WTC11 (cell line): Measurements from ENCODE around the gene MPEG1. TPM values are rescaled to one million over a fixed set of nuclear protein-coding genes. Genes with fewer than 3 reads are reported as not detected.

ENCODE experiments used
- ATAC-seq: fragments of 200-7000 bp; cut with Tn5 transposase; 2 replicates; pipeline ENCODE4 v1.10.0; 2021; ENCODE audit warnings: mild to moderate bottlenecking, moderate library complexity
- CTCF ChIA-PET: fragments of 300-600 bp; sonication (Branson Sonifier 250); formaldehyde crosslinking; loops from one replicate; lab custom pipeline; 2021; ENCODE audit warnings: antibody characterized with exemption; lab: Charles Lee
- POLR2A ChIA-PET: fragments of 350-600 bp; sonication (Branson Sonifier 250); formaldehyde crosslinking; loops from one replicate; lab custom pipeline; 2021; ENCODE audit warnings: antibody characterized with exemption; lab: Charles Lee
- DNase-seq: peaks from one replicate; pipeline ENCODE4 v3.0.0; 2021; ENCODE audit warnings: low spot score
- H3K27ac Mint-ChIP-seq: 2 replicates; pipeline ENCODE4 v1.8.0; 2021; ENCODE audit warnings: mixed read lengths
- H3K27me3 Mint-ChIP-seq: 2 replicates; pipeline ENCODE4 v1.8.0; 2021; ENCODE audit warnings: low read depth, mild to moderate bottlenecking, moderate library complexity, mixed read lengths
- H3K36me3 Mint-ChIP-seq: 2 replicates; pipeline ENCODE4 v1.8.0; 2021; ENCODE audit warnings: mixed read lengths
- H3K4me1 Mint-ChIP-seq: 2 replicates; pipeline ENCODE4 v1.8.0; 2022; ENCODE audit warnings: mixed read lengths
- H3K4me3 Mint-ChIP-seq: 2 replicates; pipeline ENCODE4 v1.8.0; 2021; ENCODE audit warnings: mild to moderate bottlenecking, moderate library complexity, mixed read lengths
- H3K9me3 Mint-ChIP-seq: 2 replicates; pipeline ENCODE4 v1.8.0; 2021; ENCODE audit warnings: mixed read lengths
- AFF4 ChIP-seq: sonication (generic); formaldehyde crosslinking; IDR thresholded peaks from 2 replicates; pipeline ENCODE4 v1.8.1; 2023; ENCODE audit warnings: mild to moderate bottlenecking, missing genetic modification reagents, borderline replicate concordance
- CDX4 ChIP-seq: fragments of 250-450 bp; sonication (Bioruptor Pico); IDR thresholded peaks from 2 replicates; pipeline ENCODE4 v1.9.0; 2021; ENCODE audit warnings: moderate library complexity, mild to moderate bottlenecking, inconsistent platforms, borderline replicate concordance
- E2F5 ChIP-seq: sonication (generic); formaldehyde crosslinking; IDR thresholded peaks from 2 replicates; pipeline ENCODE4 v1.8.1; 2022; ENCODE audit warnings: mild to moderate bottlenecking, moderate library complexity, missing genetic modification reagents
- ELF4 ChIP-seq: sonication (generic); formaldehyde crosslinking; IDR thresholded peaks from 2 replicates; pipeline ENCODE4 v1.8.1; 2022; ENCODE audit warnings: low read depth, mild to moderate bottlenecking, moderate library complexity, missing genetic modification reagents
- FOXP1 ChIP-seq: sonication (generic); formaldehyde crosslinking; IDR thresholded peaks from 2 replicates; pipeline ENCODE4 v1.8.0; 2022; ENCODE audit warnings: missing genetic modification reagents, mild to moderate bottlenecking, moderate library complexity, borderline replicate concordance
- GRHL2 ChIP-seq: fragments of 250-450 bp; sonication (Bioruptor Pico); IDR thresholded peaks from 2 replicates; pipeline ENCODE4 v1.8.0; 2022; ENCODE audit warnings: mild to moderate bottlenecking, moderate library complexity; ENCODE audit not compliant: insufficient replicate concordance, severe bottlenecking
- HMGA2 ChIP-seq: fragments of 250-450 bp; sonication (Bioruptor Pico); IDR thresholded peaks from 2 replicates; pipeline ENCODE4 v1.4.0; 2021; ENCODE audit warnings: mild to moderate bottlenecking, moderate library complexity
- KAT7 ChIP-seq: sonication (generic); formaldehyde crosslinking; IDR thresholded peaks from 2 replicates; pipeline ENCODE4 v1.8.1; 2023; ENCODE audit warnings: missing genetic modification reagents, mild to moderate bottlenecking, borderline replicate concordance
- MAX ChIP-seq: sonication (generic); formaldehyde crosslinking; IDR thresholded peaks from 2 replicates; pipeline ENCODE4 v1.8.0; 2022; ENCODE audit warnings: mild to moderate bottlenecking, missing genetic modification reagents
- MXD4 ChIP-seq: fragments of 250-450 bp; sonication (Bioruptor Pico); IDR thresholded peaks from 2 replicates; pipeline ENCODE4 v1.8.0; 2021; ENCODE audit warnings: mild to moderate bottlenecking, moderate library complexity, borderline replicate concordance
- NR1H2 ChIP-seq: sonication (generic); formaldehyde crosslinking; IDR thresholded peaks from 2 replicates; pipeline ENCODE4 v1.9.0; 2021; ENCODE audit warnings: mild to moderate bottlenecking, moderate library complexity, missing genetic modification reagents
- NR2C2 ChIP-seq: sonication (generic); formaldehyde crosslinking; IDR thresholded peaks from 2 replicates; pipeline ENCODE4 v1.8.0; 2022; ENCODE audit warnings: mild to moderate bottlenecking, missing genetic modification reagents
- OVOL2 ChIP-seq: fragments of 250-450 bp; sonication (Bioruptor Pico); IDR thresholded peaks from 2 replicates; pipeline ENCODE4 v1.9.0; 2021; ENCODE audit warnings: mild to moderate bottlenecking, borderline replicate concordance
- PRRX2 ChIP-seq: fragments of 250-450 bp; sonication (Bioruptor Pico); IDR thresholded peaks from 2 replicates; pipeline ENCODE4 v1.8.0; 2021; ENCODE audit warnings: mild to moderate bottlenecking
- RELA ChIP-seq: sonication (generic); formaldehyde crosslinking; IDR thresholded peaks from 2 replicates; pipeline ENCODE4 v1.8.1; 2022; ENCODE audit warnings: missing genetic modification reagents, mild to moderate bottlenecking, borderline replicate concordance
- SMAD3 ChIP-seq: sonication (generic); formaldehyde crosslinking; IDR thresholded peaks from 2 replicates; pipeline ENCODE4 v1.8.0; 2022; ENCODE audit warnings: missing genetic modification reagents, mild to moderate bottlenecking, borderline replicate concordance
- SMAD4 ChIP-seq: sonication (generic); formaldehyde crosslinking; IDR thresholded peaks from 2 replicates; pipeline ENCODE4 v1.8.0; 2022; ENCODE audit warnings: mild to moderate bottlenecking, missing genetic modification reagents
- TCF7 ChIP-seq: sonication (generic); formaldehyde crosslinking; IDR thresholded peaks from 2 replicates; pipeline ENCODE4 v1.8.0; 2022; ENCODE audit warnings: mild to moderate bottlenecking, low read depth, missing genetic modification reagents, moderate library complexity
- TP53 ChIP-seq: sonication (generic); formaldehyde crosslinking; IDR thresholded peaks from 2 replicates; pipeline ENCODE4 v1.8.1; 2023; ENCODE audit warnings: mild to moderate bottlenecking, missing genetic modification reagents
- USF1 ChIP-seq: sonication (generic); formaldehyde crosslinking; IDR thresholded peaks from 2 replicates; pipeline ENCODE4 v1.8.0; 2022; ENCODE audit warnings: mild to moderate bottlenecking, missing genetic modification reagents
- USF2 ChIP-seq: sonication (generic); formaldehyde crosslinking; IDR thresholded peaks from 2 replicates; pipeline ENCODE4 v1.8.1; 2023; ENCODE audit warnings: mild to moderate bottlenecking, missing genetic modification reagents, moderate library complexity
- ZBTB43 ChIP-seq: sonication (generic); formaldehyde crosslinking; IDR thresholded peaks from 2 replicates; pipeline ENCODE4 v1.8.1; 2023; ENCODE audit warnings: mild to moderate bottlenecking, missing genetic modification reagents
- ZNF121 ChIP-seq: sonication (generic); formaldehyde crosslinking; IDR thresholded peaks from 2 replicates; pipeline ENCODE4 v1.8.0; 2023; ENCODE audit warnings: missing genetic modification reagents
- ZNF263 ChIP-seq: sonication (generic); formaldehyde crosslinking; IDR thresholded peaks from 2 replicates; pipeline ENCODE4 v1.8.1; 2022; ENCODE audit warnings: low read depth, mild to moderate bottlenecking, moderate library complexity, missing genetic modification reagents
- total RNA-seq: library from RNA; stranded (reverse); gene quantifications from 3 replicates; pipeline ENCODE4 v1.2.3, GENCODE V29; 2021
- TF ChIP-seq, protein P1 (sequence below): sonication (generic); formaldehyde crosslinking; IDR thresholded peaks from 2 replicates; pipeline ENCODE4 v1.8.1; 2023; ENCODE audit warnings: mild to moderate bottlenecking, missing genetic modification reagents, moderate library complexity

The MPEG1 gene
- total RNA-seq, 1 experiment from 2014 or later, result 0.09 TPM

DNA sequence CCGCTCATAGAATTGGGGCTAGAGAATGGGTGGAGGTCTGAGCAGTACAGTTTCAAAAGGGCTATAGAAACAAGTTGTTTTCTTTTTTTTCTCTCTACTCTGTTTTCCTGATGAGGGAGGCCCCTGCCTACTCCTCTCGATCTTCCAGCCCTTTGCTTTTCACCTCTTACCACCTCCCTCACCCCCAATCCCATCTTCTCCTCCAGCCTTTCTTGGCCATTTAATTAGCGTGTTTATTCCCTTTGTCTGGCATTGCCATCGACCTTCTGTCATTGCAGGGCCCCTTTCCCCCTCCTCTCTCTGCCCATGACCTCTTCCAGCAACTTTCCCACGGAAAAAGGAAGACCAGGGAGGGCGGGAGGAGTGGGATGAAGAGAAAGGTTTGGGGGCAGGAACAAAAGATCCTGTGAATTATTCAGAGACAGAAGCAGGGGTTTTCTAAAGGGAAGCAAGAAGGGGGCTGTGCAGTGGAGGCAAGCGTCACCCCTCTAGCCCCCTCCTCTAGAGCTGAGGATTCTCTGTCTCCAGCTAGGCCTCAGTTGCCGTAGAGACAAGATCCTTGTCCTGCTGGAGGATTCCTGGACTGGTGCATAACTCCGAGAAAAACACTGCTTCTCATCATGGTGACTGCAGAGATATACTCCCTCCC is 27.9 kb downstream of the MPEG1 start:
- DNase-seq, result no peak
- Mint-ChIP-seq H3K36me3 (peaks cover 20% of the 10 kb centered on the region), H3K4me1 (peaks cover 16% of the 10 kb centered on the region), H3K4me3 (no peak overlapping the region), H3K27me3 (no peaks in the 10 kb centered on the region), H3K27ac (no peak overlapping the region), H3K9me3 (no peaks in the 10 kb centered on the region)
- ChIA-PET CTCF (interaction anchor here (1.7 to 8.6 kb wide), 3 partner anchors 13 to 40 kb away, joined by 10 to 382 read pairs (median 38); partner anchors contain the start of gene DTX4), POLR2A (interaction anchor here (1.6 to 2.0 kb wide), 3 partner anchors 11 to 13 kb away, joined by 5 to 8 read pairs (median 8); partner anchors contain the start of gene DTX4)
- TF ChIP-seq ELF4 (no peak), NR1H2 (CRISPR knock-in tag) (no peak), OVOL2 (no peak), AFF4 (CRISPR knock-in tag) (no peak), E2F5 (CRISPR knock-in tag) (no peak), CDX4 (CRISPR knock-in tag) (no peak), MXD4 (CRISPR knock-in tag) (no peak), TCF7 (CRISPR knock-in tag) (no peak), FOXP1 (CRISPR knock-in tag) (no peak), USF2 (CRISPR knock-in tag) (no peak), ZBTB43 (no peak), USF1 (CRISPR knock-in tag) (no peak), SMAD3 (no peak), GRHL2 (CRISPR knock-in tag) (no peak)
- ATAC-seq, result no peak

GRCh38 chr11:59183771-59184170 is 29.0 kb downstream of the MPEG1 start:
- ChIA-PET POLR2A (interaction anchor here (1.6 kb wide), 1 partner anchor 10 kb away, joined by 5 read pairs; no protein-coding TSS in a partner anchor), CTCF (interaction anchor here (1.0 to 8.6 kb wide), 3 partner anchors 12 to 27 kb away, joined by 3 to 382 read pairs (median 10); partner anchors contain the start of gene DTX4)
- DNase-seq (no peak), ATAC-seq (no peak)
- Mint-ChIP-seq H3K9me3 (peaks cover 9% of the 10 kb centered on the region; the same call in 1 of the 2 replicates), H3K27ac (no peak overlapping the region), H3K4me1 (peaks cover 16% of the 10 kb centered on the region), H3K36me3 (peaks cover 25% of the 10 kb centered on the region), H3K27me3 (no peaks in the 10 kb centered on the region; the same call in 1 of the 2 replicates), H3K4me3 (no peak overlapping the region)
- TF ChIP-seq KAT7 (no peak), ZNF263 (CRISPR knock-in tag) (no peak), PRRX2 (CRISPR knock-in tag) (no peak), MAX (CRISPR knock-in tag) (no peak), ZNF121 (CRISPR knock-in tag) (no peak), NR2C2 (CRISPR knock-in tag) (no peak), RELA (no peak), TP53 (CRISPR knock-in tag) (no peak), HMGA2 (no peak), NR1H2 (CRISPR knock-in tag) (no peak), SMAD4 (CRISPR knock-in tag) (no peak)
- TF ChIP-seq, protein P1, sequence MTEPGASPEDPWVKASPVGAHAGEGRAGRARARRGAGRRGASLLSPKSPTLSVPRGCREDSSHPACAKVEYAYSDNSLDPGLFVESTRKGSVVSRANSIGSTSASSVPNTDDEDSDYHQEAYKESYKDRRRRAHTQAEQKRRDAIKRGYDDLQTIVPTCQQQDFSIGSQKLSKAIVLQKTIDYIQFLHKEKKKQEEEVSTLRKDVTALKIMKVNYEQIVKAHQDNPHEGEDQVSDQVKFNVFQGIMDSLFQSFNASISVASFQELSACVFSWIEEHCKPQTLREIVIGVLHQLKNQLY (CRISPR knock-in tag), result no peak
